Measurements from ENCODE around the gene HSD11B2.

Gene HSD11B2

GRCh38 chr16:67415872-67416793, 14.8 kb upstream of the HSD11B2 start, which contains the start of gene ZDHHC1:
ZDHHC1 (minus strand) TSS chr16:67416477; CDS start chr16:67407775, 8,702 bp downstream.
- peak; percentile 63 for DNase-seq

GRCh38 chr16:67417333-67418061, 13.4 kb upstream of the HSD11B2 start:
- DNase-seq: no peak

GRCh38 chr16:67419502-67419901, 11.4 kb upstream of the HSD11B2 start:
- DNase-seq: no peak

- no peak for DNase-seq
Observed at GRCh38 chr16:67419931-67420330, 11.0 kb upstream of the HSD11B2 start.

- no peak for DNase-seq
Observed at GRCh38 chr16:67421030-67421429, 9.9 kb upstream of the HSD11B2 start.

GRCh38 chr16:67423015-67423414, 7.9 kb upstream of the HSD11B2 start:
- DNase-seq: no peak

- no peak for DNase-seq
Observed at GRCh38 chr16:67423611-67424260, 7.2 kb upstream of the HSD11B2 start.

GRCh38 chr16:67424261-67424615, 6.7 kb upstream of the HSD11B2 start:
- DNase-seq: no peak

- DNase-seq: no peak
Observed at GRCh38 chr16:67425061-67425460, 5.9 kb upstream of the HSD11B2 start.

GRCh38 chr16:67425580-67425979, 5.3 kb upstream of the HSD11B2 start:
- DNase-seq: no peak

GRCh38 chr16:67426022-67426421, 4.9 kb upstream of the HSD11B2 start:
- DNase-seq: no peak

GRCh38 chr16:67426950-67427349, 4.0 kb upstream of the HSD11B2 start:
- no peak for DNase-seq

- DNase-seq: peak; percentile 69
Observed at GRCh38 chr16:67428146-67428731, 2.7 kb upstream of the HSD11B2 start.

GRCh38 chr16:67429053-67429798, 1.7 kb upstream of the HSD11B2 start:
- DNase-seq: no peak

- DNase-seq: no peak
Observed at GRCh38 chr16:67429799-67430503, 970 bp upstream of the HSD11B2 start.

GRCh38 chr16:67430504-67430976, 381 bp upstream of the HSD11B2 start:
- DNase-seq: no peak

- DNase-seq: no peak
Observed at GRCh38 chr16:67431775-67432505, 1.0 kb downstream of the HSD11B2 start.

GRCh38 chr16:67432506-67432890, 1.6 kb downstream of the HSD11B2 start:
- DNase-seq: no peak

GRCh38 chr16:67433131-67433719, 2.3 kb downstream of the HSD11B2 start:
- no peak for DNase-seq

GRCh38 chr16:67435758-67436164, 4.8 kb downstream of the HSD11B2 start:
- DNase-seq: no peak

All from activated CD4-positive, alpha-beta T cell treated with anti-CD3 and anti-CD28 coated beads, Interleukin-10, Interleukin-2, amounts not matched to agents 100 ng/mL and 50 ng/mL, durations not matched to agents 16 hours and 8 hours (primary cell).